Midbrain (tissue), 1 donor: ENCODE measurements around the gene DIAPH3.

Experiments
- DNase-seq: peaks from one replicate; lab custom pipeline; 2025; lab: John Stamatoyannopoulos, UW

DIAPH3 gene

DNA sequence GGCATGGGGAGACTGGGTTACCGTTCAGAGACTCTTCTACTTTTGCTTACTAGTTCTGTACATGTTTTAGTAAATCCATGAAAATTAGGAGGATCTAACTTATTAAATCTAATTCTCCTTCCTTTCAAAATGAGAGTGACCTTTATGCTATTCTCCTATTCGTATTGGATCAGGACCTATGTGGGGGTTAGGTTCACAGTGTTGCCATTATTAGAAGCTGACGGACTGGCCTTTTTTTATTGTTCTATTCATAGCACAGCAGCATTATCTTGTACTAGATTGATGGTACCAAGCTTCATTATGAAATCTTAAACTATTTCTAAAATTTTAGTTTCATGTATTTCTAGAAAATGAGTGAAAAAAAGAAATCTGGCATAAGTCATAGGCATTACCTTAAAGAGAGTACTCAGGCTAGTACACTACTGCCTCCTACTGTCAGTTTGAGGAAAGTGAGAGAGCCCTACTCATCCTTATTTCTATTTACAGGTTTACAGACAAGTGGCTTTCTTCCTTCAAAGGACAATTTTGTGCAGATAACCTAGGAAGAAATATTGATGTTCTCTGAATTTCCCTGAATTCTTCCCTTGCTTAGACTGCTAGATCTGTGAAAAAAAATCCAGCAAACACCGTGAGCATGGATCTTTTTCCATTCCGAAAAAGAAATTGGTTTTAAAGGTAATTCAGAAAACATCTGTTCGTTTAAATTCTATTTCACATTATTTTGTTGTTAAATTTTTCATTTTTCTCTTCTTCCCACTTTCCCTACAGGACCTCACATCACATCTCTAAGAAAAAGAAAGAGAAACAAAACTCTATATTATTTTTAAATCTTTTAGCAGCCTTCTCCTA, 485.5 kb downstream of the DIAPH3 start:
- peak; percentile 34 for DNase-seq

GRCh38 chr13:59677430-59677829, 486.3 kb downstream of the DIAPH3 start:
- no peak for DNase-seq

DNA sequence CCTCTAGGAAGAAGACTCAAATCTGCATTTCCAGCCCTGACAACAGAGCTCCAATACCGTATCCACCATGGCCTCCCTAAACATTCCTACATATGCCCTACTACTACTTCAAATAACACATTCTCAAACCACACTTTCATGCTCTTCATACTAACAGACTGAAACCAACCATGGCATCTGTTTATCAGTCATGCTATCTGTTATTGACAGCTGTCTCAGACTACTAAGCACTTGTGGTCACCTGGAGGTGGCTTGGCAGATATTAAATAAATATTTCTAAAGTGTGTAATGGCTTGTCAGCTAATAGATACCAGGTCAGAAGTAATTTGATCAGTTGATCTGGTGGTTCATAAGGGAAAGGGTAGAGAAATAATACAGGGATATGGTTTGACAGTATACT, 489.1 kb downstream of the DIAPH3 start:
- DNase-seq = no peak

- no peak for DNase-seq
These were observed 490.4 kb downstream of the DIAPH3 start for GRCh38 chr13:59673286-59673685.

- DNase-seq = no peak
These were observed 491.3 kb downstream of the DIAPH3 start for GRCh38 chr13:59672445-59672844.

DNA sequence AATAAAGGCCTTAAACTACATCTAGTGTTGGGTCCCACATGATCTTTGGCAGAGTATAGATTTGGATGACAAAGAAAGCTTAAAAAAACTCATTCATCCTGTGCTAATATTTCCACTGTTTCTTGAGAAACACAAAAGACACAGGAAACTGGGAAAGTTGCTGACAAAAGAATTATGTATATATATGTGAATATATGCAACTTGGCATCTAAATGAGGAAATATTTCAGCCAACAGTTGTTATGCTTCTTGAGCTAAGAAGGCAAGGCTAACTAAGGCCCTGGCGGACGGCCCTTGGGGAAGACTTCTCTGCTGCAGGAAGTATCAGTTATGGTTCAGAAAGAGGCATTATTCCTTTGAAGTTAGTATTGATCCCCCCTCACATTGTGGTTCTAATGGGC, 491.8 kb downstream of the DIAPH3 start:
- DNase-seq = no peak

DNA sequence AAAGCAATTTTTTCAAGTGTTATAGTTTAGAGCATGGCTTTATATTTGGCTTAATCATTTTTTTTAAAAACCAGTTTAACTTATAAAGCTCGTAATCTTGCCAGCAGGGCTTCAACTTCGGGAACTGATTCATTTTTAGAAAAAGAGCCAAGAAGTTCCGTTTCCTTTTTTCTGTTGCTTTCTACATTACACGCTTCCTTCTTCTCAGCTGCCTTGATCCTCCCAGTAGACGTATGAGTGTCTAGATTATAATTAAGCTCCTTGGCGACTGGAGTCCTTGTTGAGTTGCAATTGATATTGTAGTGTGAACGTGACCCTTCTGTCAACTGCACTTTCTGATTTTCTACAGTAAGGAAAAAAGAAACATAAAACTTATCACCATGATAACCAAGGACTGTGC, 497.2 kb downstream of the DIAPH3 start:
- DNase-seq = no peak

DNA sequence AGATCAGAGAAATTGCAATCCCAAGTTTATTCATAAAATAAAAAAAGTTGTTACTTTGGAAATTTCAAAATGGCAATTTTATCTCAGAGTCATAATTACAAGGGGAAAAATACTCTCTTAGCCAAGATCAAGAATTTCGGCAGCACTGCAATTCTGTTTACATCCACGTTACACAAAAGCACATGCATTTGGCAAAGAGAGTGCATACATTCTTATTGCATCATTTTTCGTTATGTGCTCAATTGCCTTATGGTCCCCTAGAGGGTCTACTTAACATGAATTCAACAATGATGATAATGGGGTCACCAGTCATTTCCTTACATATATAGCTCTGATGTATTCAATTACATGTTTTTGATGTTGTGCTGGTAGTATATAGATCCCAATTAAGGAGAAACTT, 498.0 kb downstream of the DIAPH3 start:
- no peak for DNase-seq

GRCh38 chr13:59665184-59665583, 498.5 kb downstream of the DIAPH3 start:
- DNase-seq = no peak

- DNase-seq = no peak
These were observed 499.1 kb downstream of the DIAPH3 start for GRCh38 chr13:59664586-59664985.

DNA sequence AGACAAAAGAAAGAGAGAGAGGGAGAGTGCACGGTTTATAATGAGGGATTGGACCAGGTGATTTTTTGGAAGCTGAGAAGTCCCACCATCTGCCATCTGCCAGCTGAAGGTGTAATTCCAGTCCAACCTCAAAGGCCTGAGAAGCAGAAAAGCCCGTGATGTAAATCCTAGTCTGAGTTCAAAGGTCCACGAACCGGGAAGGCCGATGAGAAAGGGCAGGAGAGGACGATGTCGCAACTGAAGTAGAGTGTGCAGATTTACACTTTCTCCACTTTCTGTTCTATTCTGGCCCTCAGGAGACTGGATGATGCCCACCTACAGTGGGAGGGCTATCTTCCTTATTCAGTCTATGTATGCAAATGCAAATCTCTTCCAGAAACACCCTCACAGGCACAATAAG, 500.0 kb downstream of the DIAPH3 start:
- DNase-seq = no peak

GRCh38 chr13:59660582-59660981, 503.1 kb downstream of the DIAPH3 start:
- DNase-seq = no peak

DNA sequence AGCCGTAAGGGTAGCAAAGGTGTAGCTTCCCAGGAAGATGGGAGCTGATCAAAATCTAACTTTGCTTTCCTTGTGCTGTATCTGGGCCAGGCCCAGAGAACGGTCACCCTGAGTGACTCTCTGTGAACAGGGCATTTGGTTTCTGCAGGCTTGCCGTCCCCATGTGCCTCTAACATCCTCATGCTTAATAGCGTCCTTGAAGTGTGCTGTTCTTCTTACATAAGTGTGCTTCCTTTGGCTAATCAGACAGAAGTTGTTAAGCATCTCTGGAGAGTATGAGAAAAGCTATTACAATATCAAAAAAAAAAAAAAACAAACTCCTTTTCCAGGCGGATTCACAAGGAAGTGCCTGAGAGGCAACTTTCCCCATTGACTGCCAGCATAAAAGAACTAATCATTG, 503.7 kb downstream of the DIAPH3 start:
- no peak for DNase-seq

- no peak for DNase-seq
These were observed 504.9 kb downstream of the DIAPH3 start for GRCh38 chr13:59658738-59659330.

- no peak for DNase-seq
These were observed 505.5 kb downstream of the DIAPH3 start for GRCh38 chr13:59658027-59658737.

DNA sequence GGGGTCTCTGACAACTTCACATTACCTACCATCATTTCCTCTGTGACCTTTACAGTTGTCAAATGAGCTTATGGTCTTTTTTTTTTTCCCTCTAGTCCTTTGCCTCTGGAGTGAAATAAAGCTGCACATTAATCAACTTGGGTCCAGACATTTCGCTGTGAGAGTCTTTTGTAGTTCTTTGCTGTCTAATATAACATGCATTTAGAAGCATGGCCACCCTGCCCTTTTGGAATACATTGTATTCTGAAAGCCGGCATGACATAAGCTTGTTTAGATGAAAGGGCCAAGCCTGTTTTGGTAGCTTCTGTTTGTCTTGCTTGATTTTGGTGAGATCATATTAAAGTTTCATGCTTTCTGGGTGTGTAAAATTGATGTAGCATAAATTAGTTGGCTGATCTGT, 509.8 kb downstream of the DIAPH3 start:
- no peak for DNase-seq

GRCh38 chr13:59651479-59651878, 512.2 kb downstream of the DIAPH3 start:
- DNase-seq = no peak

- no peak for DNase-seq
These were observed 519.7 kb downstream of the DIAPH3 start for GRCh38 chr13:59643906-59644626.

- DNase-seq = no peak
These were observed 520.3 kb downstream of the DIAPH3 start for GRCh38 chr13:59643364-59643841.

DNA sequence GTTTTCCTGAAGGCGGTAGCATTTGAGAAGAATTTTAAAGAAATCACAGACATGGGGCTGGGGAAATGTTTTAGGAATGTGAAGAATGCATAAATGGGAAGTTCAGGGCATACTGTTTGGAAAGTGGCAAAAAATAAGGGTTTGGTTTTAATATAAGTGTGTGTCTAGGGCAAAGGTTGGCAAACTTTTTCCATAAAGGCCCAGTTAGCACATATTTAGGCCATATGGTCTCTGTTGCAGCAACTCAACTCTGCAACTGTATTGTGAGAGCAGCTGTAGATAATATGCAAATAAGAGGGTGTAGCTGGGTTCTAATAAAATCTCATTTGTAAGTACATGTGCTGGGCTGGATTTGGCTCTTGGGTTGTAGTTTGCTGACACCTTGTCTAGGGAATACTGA, 521.9 kb downstream of the DIAPH3 start:
- DNase-seq = no peak

- no peak for DNase-seq
These were observed 522.5 kb downstream of the DIAPH3 start for GRCh38 chr13:59641261-59641660.

GRCh38 chr13:59638404-59638803, 525.3 kb downstream of the DIAPH3 start:
- no peak for DNase-seq
